Thoracic aorta (tissue), 2 donors: ENCODE results near the gene OPRL1. TPM values are rescaled to one million over a fixed set of nuclear protein-coding genes. Genes with fewer than 3 reads are reported as not detected.

ENCODE experiments used
- ATAC-seq: fragments of 150-250 bp; one replicate; pipeline ENCODE4 v1.8.0; 2017; ENCODE audit warnings: low read depth; ENCODE audit not compliant: insufficient number of reproducible peaks, low FRiP score
- DNase-seq: peaks from one replicate; pipeline ENCODE4 v3.0.0-alpha.2; 2020; ENCODE audit warnings: low spot score
- H3K27ac ChIP-seq, 2 donors: fragments of 200-600 bp; sonication (generic); 1 replicate in 1 of 2; 2 replicates in 1 of 2; pipeline ENCODE4 v1.5.1; 2016; ENCODE audit warnings: mild to moderate bottlenecking in 2 of 2, moderate library complexity in 2 of 2
- H3K27me3 ChIP-seq: fragments of 200-600 bp; sonication (generic); replicated peaks from 2 replicates; pipeline ENCODE4 v1.6.0; 2016; ENCODE audit warnings: mild to moderate bottlenecking; ENCODE audit not compliant: insufficient read depth
- H3K36me3 ChIP-seq: fragments of 200-600 bp; sonication (generic); one replicate; pipeline ENCODE4 v1.5.1; 2016
- H3K4me1 ChIP-seq, 2 donors: fragments of 200-600 bp; sonication (generic); 1 replicate in 1 of 2; 2 replicates in 1 of 2; pipeline versions ENCODE4 v1.5.1 to v1.6.0; 2016; ENCODE audit warnings: low read depth in 2 of 2, mild to moderate bottlenecking in 1 of 2; ENCODE audit not compliant: control insufficient read depth in 1 of 2
- H3K4me3 ChIP-seq: fragments of 200-600 bp; sonication (generic); 2 replicates; pipeline ENCODE4 v1.5.1; 2016; ENCODE audit warnings: mild to moderate bottlenecking
- H3K9me3 ChIP-seq: fragments of 200-600 bp; sonication (generic); 2 replicates; pipeline ENCODE4 v1.5.1; 2016
- CTCF ChIP-seq: fragments of 200-600 bp; sonication (generic); IDR thresholded peaks from one replicate; pipeline ENCODE4 v1.5.1; 2019; ENCODE audit warnings: antibody characterized with exemption
- total RNA-seq, 2 donors: library from RNA; depleted of rRNA; stranded (reverse); fragments of >200 nt; gene quantifications; one replicate each; pipeline versions ENCODE4 v1.1.0 to v1.2.3, GENCODE V29; 2016

The OPRL1 gene
- total RNA-seq, 2 donors from 2014 or later: 1.1 to 3.2 TPM

GRCh38 chr20:64044484-64045247 lies 35.2 kb upstream of the OPRL1 start:
- Histone ChIP-seq H3K4me1 (peaks cover 4 to 22% of the 10 kb centered on the region in 2 donors), H3K9me3 (no peaks in the 10 kb centered on the region), H3K4me3 (no peak overlapping the region), H3K27ac (no peak overlapping the region), H3K36me3 (no peaks in the 10 kb centered on the region), H3K27me3 (no peaks in the 10 kb centered on the region)
- ATAC-seq (no peak), DNase-seq (no peak)
- no peak for TF ChIP-seq CTCF

- H3K27ac ChIP-seq: no peak overlapping the region
- no peaks in the 10 kb centered on the region for H3K27me3 ChIP-seq
- no peak overlapping the region for H3K4me3 ChIP-seq
- DNase-seq: no peak
- no peak for TF ChIP-seq CTCF
- peaks cover 4 to 26% of the 10 kb centered on the region in 2 donors for H3K4me1 ChIP-seq
- H3K36me3 ChIP-seq: no peaks in the 10 kb centered on the region
- no peak for ATAC-seq
- H3K9me3 ChIP-seq: no peaks in the 10 kb centered on the region
Observed at GRCh38 chr20:64045346-64046011, 34.4 kb upstream of the OPRL1 start.

- H3K4me3 ChIP-seq: peak overlapping the region; percentile 31
- H3K27me3 ChIP-seq: no peaks in the 10 kb centered on the region
- DNase-seq: no peak
Observed at GRCh38 chr20:64047046-64047389, 32.9 kb upstream of the OPRL1 start.

GRCh38 chr20:64047968-64048401 lies 31.9 kb upstream of the OPRL1 start:
- ATAC-seq: no peak
- Histone ChIP-seq H3K4me3 (peak overlapping the region; percentile 31), H3K9me3 (no peaks in the 10 kb centered on the region), H3K27me3 (no peaks in the 10 kb centered on the region), H3K4me1 (peaks cover 0 to 14% of the 10 kb centered on the region in 2 donors), H3K36me3 (no peaks in the 10 kb centered on the region), H3K27ac (no peak overlapping the region)
- TF ChIP-seq CTCF: no peak
- DNase-seq: no peak

More at GRCh38 chr20:64047046-64047389, 32.9 kb upstream of the OPRL1 start:
- no peak overlapping the region for H3K27ac ChIP-seq
- no peaks in the 10 kb centered on the region for H3K36me3 ChIP-seq
- ATAC-seq: no peak
- peaks cover 4 to 19% of the 10 kb centered on the region in 2 donors for H3K4me1 ChIP-seq
- no peaks in the 10 kb centered on the region for H3K9me3 ChIP-seq
- TF ChIP-seq CTCF: no peak

- H3K4me1 ChIP-seq: peaks cover 0 to 14% of the 10 kb centered on the region in 2 donors
- H3K9me3 ChIP-seq: no peaks in the 10 kb centered on the region
- no peak for DNase-seq
- peak overlapping the region; percentile 31 for H3K4me3 ChIP-seq
- H3K27me3 ChIP-seq: no peaks in the 10 kb centered on the region
- TF ChIP-seq CTCF: no peak
- no peaks in the 10 kb centered on the region for H3K36me3 ChIP-seq
- H3K27ac ChIP-seq: no peak overlapping the region
- ATAC-seq: no peak
Observed at GRCh38 chr20:64048402-64049044, 31.4 kb upstream of the OPRL1 start.
